Breast epithelium (tissue), 4 donors: Measurements from ENCODE around the gene PRCC. TPM values are rescaled to one million over a fixed set of nuclear protein-coding genes. Genes with fewer than 3 reads are reported as not detected.

Experiments used
- DNase-seq, 2 donors: peaks; one replicate each; pipeline ENCODE4 v3.0.0-alpha.2; 2019; ENCODE audit warnings: low spot score in 2 of 2
- H3K27ac ChIP-seq, 2 donors: fragments of 200-600 bp; sonication (generic) in 1 of 2; one replicate each; pipeline ENCODE4 v1.5.1; 2016 to 2019; ENCODE audit warnings: mild to moderate bottlenecking in 1 of 2
- H3K27me3 ChIP-seq, 2 donors: fragments of 200-600 bp; sonication (generic) in 1 of 2; one replicate each; pipeline versions ENCODE4 v1.5.1 to v1.6.0; 2017 to 2019; ENCODE audit warnings: control low read depth in 1 of 2, mild to moderate bottlenecking in 1 of 2
- H3K36me3 ChIP-seq: fragments of 200-600 bp; one replicate; pipeline ENCODE4 v1.5.1; 2019
- H3K4me1 ChIP-seq, 2 donors: fragments of 200-600 bp; sonication (generic); one replicate each; pipeline ENCODE4 v1.5.1; 2016 to 2019; ENCODE audit warnings: control low read depth in 1 of 2
- H3K4me3 ChIP-seq, 3 donors: fragments of 200-600 bp; sonication (generic); 1 replicate in 2 of 3; 2 replicates in 1 of 3; pipeline ENCODE4 v1.5.1; 2016 to 2019; ENCODE audit warnings: mild to moderate bottlenecking in 3 of 3, moderate library complexity in 2 of 3
- H3K9me3 ChIP-seq, 2 donors: fragments of 200-600 bp; sonication (generic) in 1 of 2; one replicate each; pipeline ENCODE4 v1.5.1; 2016 to 2019; ENCODE audit warnings: control low read depth in 1 of 2
- POLR2A ChIP-seq: fragments of 450-650 bp; IDR thresholded peaks from one replicate; pipeline ENCODE4 v1.6.1; 2016; ENCODE audit warnings: antibody characterized with exemption, mild to moderate bottlenecking, moderate library complexity
- POLR2AphosphoS5 ChIP-seq, 3 donors: sonication (generic); formaldehyde crosslinking; IDR thresholded peaks; one replicate each; pipeline ENCODE4 v1.6.1; 2017; ENCODE audit warnings: antibody characterized with exemption in 3 of 3
- intact Hi-C: fragments of 100-400 bp; cut with DNase I; formaldehyde crosslinking; loops from one replicate; pipeline ENCODE4 v1.15.1; 2023; ENCODE audit warnings: low total_unique reads
- total RNA-seq, 3 donors: library from RNA; depleted of rRNA; stranded (reverse); fragments of >200 nt; gene quantifications; one replicate each; pipeline ENCODE4 v1.1.0, GENCODE V29; 2016
- TF ChIP-seq, protein P1 (sequence below), 3 donors: fragments of 450-650 bp; IDR thresholded peaks; one replicate each; pipeline ENCODE4 v1.5.1; 2016 to 2017; ENCODE audit warnings: antibody characterized with exemption in 3 of 3, mild to moderate bottlenecking in 3 of 3, moderate library complexity in 3 of 3

Gene PRCC
- total RNA-seq, 3 donors from 2014 or later = 21.6 to 35.9 (median 24.9) TPM

DNA sequence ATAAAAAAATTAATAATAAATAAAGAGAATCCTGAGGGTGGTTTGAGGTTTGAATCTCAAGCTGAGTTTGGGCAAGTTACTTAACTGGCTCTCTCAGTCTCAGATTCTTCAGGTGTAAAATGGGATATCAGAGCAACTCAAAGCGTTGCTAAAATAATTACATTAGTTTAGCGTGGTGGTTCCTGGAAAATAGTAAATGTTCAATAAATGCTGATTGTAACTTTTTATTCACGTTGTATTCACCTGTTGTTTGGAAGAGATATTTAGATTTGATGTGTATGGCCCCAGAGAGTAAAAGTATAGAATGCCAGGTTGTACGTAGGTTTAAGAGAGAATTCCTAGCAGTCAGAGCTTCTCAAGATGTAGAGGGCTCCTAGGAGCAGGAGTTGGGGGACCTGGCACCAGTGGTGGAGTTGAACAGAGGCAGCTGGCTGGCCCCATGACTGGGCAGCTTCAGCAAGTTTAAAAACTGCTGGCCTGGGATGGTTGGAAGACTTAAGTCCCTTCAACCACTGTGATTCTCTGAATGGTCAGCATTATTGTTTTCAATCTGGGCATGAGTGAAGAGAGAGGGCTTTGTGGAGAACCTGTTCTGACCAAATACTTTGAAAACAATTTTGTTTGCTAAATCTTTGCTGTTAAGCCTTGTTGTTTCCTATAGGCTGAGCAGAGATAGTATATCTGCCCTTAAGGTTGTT is 22.4 kb downstream of the PRCC start:
- Histone ChIP-seq H3K4me1 (no peaks in the 10 kb centered on the region), H3K9me3 (no peaks in the 10 kb centered on the region), H3K27ac (no peak overlapping the region), H3K4me3 (no peak overlapping the region), H3K27me3 (no peaks in the 10 kb centered on the region), H3K36me3 (no peaks in the 10 kb centered on the region)
- no peak for DNase-seq
- no peak for TF ChIP-seq POLR2A
- TF ChIP-seq POLR2AphosphoS5 (IDR thresholded peaks at IDR 0.05) = no peak
- TF ChIP-seq, protein P1, sequence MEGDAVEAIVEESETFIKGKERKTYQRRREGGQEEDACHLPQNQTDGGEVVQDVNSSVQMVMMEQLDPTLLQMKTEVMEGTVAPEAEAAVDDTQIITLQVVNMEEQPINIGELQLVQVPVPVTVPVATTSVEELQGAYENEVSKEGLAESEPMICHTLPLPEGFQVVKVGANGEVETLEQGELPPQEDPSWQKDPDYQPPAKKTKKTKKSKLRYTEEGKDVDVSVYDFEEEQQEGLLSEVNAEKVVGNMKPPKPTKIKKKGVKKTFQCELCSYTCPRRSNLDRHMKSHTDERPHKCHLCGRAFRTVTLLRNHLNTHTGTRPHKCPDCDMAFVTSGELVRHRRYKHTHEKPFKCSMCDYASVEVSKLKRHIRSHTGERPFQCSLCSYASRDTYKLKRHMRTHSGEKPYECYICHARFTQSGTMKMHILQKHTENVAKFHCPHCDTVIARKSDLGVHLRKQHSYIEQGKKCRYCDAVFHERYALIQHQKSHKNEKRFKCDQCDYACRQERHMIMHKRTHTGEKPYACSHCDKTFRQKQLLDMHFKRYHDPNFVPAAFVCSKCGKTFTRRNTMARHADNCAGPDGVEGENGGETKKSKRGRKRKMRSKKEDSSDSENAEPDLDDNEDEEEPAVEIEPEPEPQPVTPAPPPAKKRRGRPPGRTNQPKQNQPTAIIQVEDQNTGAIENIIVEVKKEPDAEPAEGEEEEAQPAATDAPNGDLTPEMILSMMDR (IDR thresholded peaks at IDR 0.05) = no peak
- intact Hi-C loops = loop anchor here (10.0 kb wide), 1 partner anchor 1055 kb away; no protein-coding TSS in a partner anchor

DNA sequence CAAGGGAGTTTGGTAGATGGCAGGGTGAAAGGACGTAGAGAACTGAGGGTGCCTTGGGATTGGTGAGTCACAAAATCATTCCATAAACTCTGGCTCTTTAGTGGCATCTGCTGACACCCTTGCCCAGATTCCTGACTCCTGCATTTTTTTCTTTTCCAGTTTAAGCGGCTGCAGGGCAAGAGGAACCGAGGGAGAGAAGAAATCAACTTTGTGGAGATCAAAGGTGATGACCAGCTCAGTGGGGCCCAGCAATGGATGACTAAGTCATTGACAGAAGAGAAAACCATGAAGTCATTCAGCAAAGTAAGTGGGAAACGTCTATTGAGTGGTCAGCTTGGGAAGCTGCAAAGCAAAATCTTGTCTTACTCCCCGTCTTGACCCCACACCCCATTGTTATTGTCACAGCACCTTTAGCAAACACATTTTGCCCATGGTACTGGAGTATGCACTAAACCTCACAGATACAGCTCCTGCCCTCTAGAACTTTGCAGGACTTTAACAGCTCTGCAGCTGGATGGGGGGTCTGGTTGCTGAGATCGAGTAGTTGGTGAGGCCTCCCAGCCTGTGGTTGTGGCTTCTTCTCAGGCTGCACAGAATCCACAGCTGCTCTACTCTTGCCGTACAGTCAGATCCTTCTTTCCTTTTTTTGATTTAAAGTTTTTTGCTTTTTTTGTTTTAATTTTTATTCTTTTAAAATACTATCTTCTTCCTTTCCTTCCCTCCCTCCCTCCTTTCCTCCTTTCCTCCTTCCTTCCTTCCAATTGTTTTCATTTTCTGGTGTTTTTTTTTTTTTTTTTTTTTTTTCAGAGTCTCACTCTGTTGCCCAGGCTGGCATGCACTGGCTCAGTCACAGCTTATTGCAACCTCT is 27.4 kb downstream of the PRCC start:
- no peaks in the 10 kb centered on the region for H3K9me3 ChIP-seq

GRCh38 chr1:156795374-156795733 is 28.0 kb downstream of the PRCC start:
- no peaks in the 10 kb centered on the region for H3K27me3 ChIP-seq
- no peaks in the 10 kb centered on the region for H3K9me3 ChIP-seq
- H3K27ac ChIP-seq = no peak overlapping the region
- no peak for DNase-seq
- H3K4me1 ChIP-seq = no peaks in the 10 kb centered on the region
- intact Hi-C loops = no loop called here
- no peaks in the 10 kb centered on the region for H3K36me3 ChIP-seq
- TF ChIP-seq POLR2A (no peak), POLR2AphosphoS5 (IDR thresholded peaks at IDR 0.05) (no peak)
- TF ChIP-seq, protein P1 (IDR thresholded peaks at IDR 0.05) = no peak
- no peak overlapping the region for H3K4me3 ChIP-seq

More for the DNA sequence above, 27.4 kb downstream of the PRCC start:
- TF ChIP-seq, protein P1 (IDR thresholded peaks at IDR 0.05) = no peak
- TF ChIP-seq POLR2AphosphoS5 (IDR thresholded peaks at IDR 0.05) (no peak), POLR2A (no peak)
- H3K27ac ChIP-seq = no peak overlapping the region
- H3K4me1 ChIP-seq = no peaks in the 10 kb centered on the region
- H3K4me3 ChIP-seq = no peak overlapping the region
- H3K27me3 ChIP-seq = no peaks in the 10 kb centered on the region
- no peaks in the 10 kb centered on the region for H3K36me3 ChIP-seq
- intact Hi-C loops = no loop called here
- no peak for DNase-seq

DNA sequence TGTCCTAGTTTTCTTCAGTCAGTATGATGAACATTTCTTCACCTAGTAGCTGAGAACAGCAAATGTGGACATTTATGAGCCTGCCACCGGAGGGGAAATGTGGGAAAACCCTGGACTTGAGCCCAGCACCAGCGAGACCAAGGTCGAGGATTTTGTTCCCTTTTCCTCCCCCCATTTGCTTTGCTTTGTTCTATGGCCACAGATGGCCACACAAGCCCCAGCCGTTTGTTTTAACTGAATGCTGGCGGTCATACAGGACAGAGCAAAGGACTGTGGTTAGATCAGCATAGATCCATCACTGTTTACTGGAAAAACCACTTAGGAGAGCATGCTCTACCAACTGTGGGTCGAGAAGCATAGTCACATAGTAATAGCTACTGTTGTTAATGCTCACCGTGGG is 28.5 kb downstream of the PRCC start:
- Histone ChIP-seq H3K27me3 (no peaks in the 10 kb centered on the region), H3K4me1 (no peaks in the 10 kb centered on the region), H3K4me3 (no peak overlapping the region), H3K36me3 (no peaks in the 10 kb centered on the region), H3K9me3 (no peaks in the 10 kb centered on the region), H3K27ac (no peak overlapping the region)
- no peak for DNase-seq
- no peak for TF ChIP-seq POLR2A
- TF ChIP-seq, protein P1 (IDR thresholded peaks at IDR 0.05) = no peak
- no peak for TF ChIP-seq POLR2AphosphoS5 (IDR thresholded peaks at IDR 0.05)
- intact Hi-C loops = no loop called here
